HG03432 (cell line): ENCODE measurements around the gene ZNF492.
"Not testable (repeated sequence)": the region's sequence is repeated elsewhere in the genome, so short reads cannot be mapped to it uniquely, and the experiment has no call there.

ENCODE experiments used
- ATAC-seq: cut with Tn5 transposase; IDR thresholded peaks from one replicate; pipeline ENCODE4 v1.9.1; 2021; ENCODE audit warnings: mild to moderate bottlenecking, moderate library complexity; ENCODE audit not compliant: unreplicated experiment

Gene ZNF492

GRCh38 chr19:22617181-22617580 lies 16.9 kb upstream of the ZNF492 start:
- not testable (repeated sequence) for ATAC-seq

- ATAC-seq = no peak
These were observed 16.4 kb upstream of the ZNF492 start for GRCh38 chr19:22617614-22618320.

GRCh38 chr19:22619371-22619770 lies 14.8 kb upstream of the ZNF492 start:
- ATAC-seq = no peak

- no peak for ATAC-seq
These were observed 14.2 kb upstream of the ZNF492 start for GRCh38 chr19:22619932-22620331.

- no peak for ATAC-seq
These were observed 13.7 kb upstream of the ZNF492 start for GRCh38 chr19:22620401-22620800.

- no peak for ATAC-seq
These were observed 13.2 kb upstream of the ZNF492 start for GRCh38 chr19:22620912-22621311.

GRCh38 chr19:22622020-22622419 lies 12.1 kb upstream of the ZNF492 start:
- no peak for ATAC-seq

GRCh38 chr19:22622901-22623840 lies 11.0 kb upstream of the ZNF492 start:
- ATAC-seq = no peak

- ATAC-seq = no peak
These were observed 10.3 kb upstream of the ZNF492 start for GRCh38 chr19:22623841-22624221.

GRCh38 chr19:22625266-22626035 lies 8.7 kb upstream of the ZNF492 start:
- ATAC-seq = no peak

GRCh38 chr19:22627526-22627925 lies 6.6 kb upstream of the ZNF492 start:
- ATAC-seq = no peak

GRCh38 chr19:22628401-22628800 lies 5.7 kb upstream of the ZNF492 start:
- no peak for ATAC-seq

- peak; percentile 14 for ATAC-seq
These were observed 315 bp downstream of the ZNF492 start for GRCh38 chr19:22634450-22634827.

GRCh38 chr19:22685493-22685892 lies 51.4 kb downstream of the ZNF492 start:
- ATAC-seq = not testable (repeated sequence)

- ATAC-seq = not testable (repeated sequence)
These were observed 68.5 kb downstream of the ZNF492 start for GRCh38 chr19:22702661-22703060.

GRCh38 chr19:22703096-22703495 lies 69.0 kb downstream of the ZNF492 start:
- not testable (repeated sequence) for ATAC-seq

- no peak for ATAC-seq
These were observed 74.9 kb downstream of the ZNF492 start for GRCh38 chr19:22708983-22709382.
